A673 (cell line): Measurements from ENCODE around the gene PDE6G. TPM values are rescaled to one million over a fixed set of nuclear protein-coding genes. Genes with fewer than 3 reads are reported as not detected.

ENCODE experiments used
- BruUV-seq: library from RNA; stranded (reverse); fragments of 400-500 nt; replicated peaks from 2 replicates; lab custom pipeline; 2021; lab: Mats Ljungman, UMichigan
- CTCF ChIA-PET: fragments of 300-600 bp; sonication (Branson Sonifier 250); formaldehyde crosslinking; loops from one replicate; lab custom pipeline; 2022; ENCODE audit warnings: antibody characterized with exemption; lab: Charles Lee
- POLR2A ChIA-PET: fragments of 300-600 bp; sonication (Branson Sonifier 250); formaldehyde crosslinking; loops from one replicate; lab custom pipeline; 2022; ENCODE audit warnings: antibody characterized with exemption; ENCODE audit not compliant: low non-redundant PET; lab: Charles Lee
- DNase-seq: peaks from one replicate; pipeline ENCODE4 v3.0.0-alpha.2; 2015; ENCODE audit warnings: low spot score
- H3K27ac ChIP-seq: fragments of 200-600 bp; sonication (generic); 2 replicates; pipeline ENCODE4 v1.5.1; 2016; ENCODE audit warnings: mixed run types, low read depth, mild to moderate bottlenecking, mixed read lengths, antibody characterized with exemption, low read length; ENCODE audit not compliant: poor library complexity, severe bottlenecking
- H3K27me3 ChIP-seq: fragments of 200-600 bp; sonication (generic); replicated peaks from 2 replicates; pipeline ENCODE4 v1.6.1; 2017; ENCODE audit warnings: mixed run types, low read depth, mild to moderate bottlenecking, mixed read lengths, antibody characterized with exemption, low read length; ENCODE audit not compliant: insufficient read depth, poor library complexity
- H3K36me3 ChIP-seq: fragments of 200-600 bp; sonication (generic); 2 replicates; pipeline ENCODE4 v1.6.1; 2016; ENCODE audit warnings: mixed run types, mild to moderate bottlenecking, mixed read lengths, antibody characterized with exemption, low read length; ENCODE audit not compliant: insufficient read depth, poor library complexity, severe bottlenecking
- H3K4me1 ChIP-seq: fragments of 200-600 bp; sonication (generic); 2 replicates; pipeline ENCODE4 v1.6.1; 2017; ENCODE audit warnings: mixed run types, mild to moderate bottlenecking, mixed read lengths, antibody characterized with exemption, low read length; ENCODE audit not compliant: insufficient read depth, poor library complexity, severe bottlenecking
- H3K4me3 ChIP-seq: fragments of 200-600 bp; sonication (generic); 2 replicates; pipeline ENCODE4 v1.5.1; 2016; ENCODE audit warnings: low read depth, mixed run types, mild to moderate bottlenecking, mixed read lengths, low read length; ENCODE audit not compliant: poor library complexity, severe bottlenecking
- H3K9me3 ChIP-seq: fragments of 200-600 bp; sonication (generic); 2 replicates; pipeline ENCODE4 v1.6.1; 2016; ENCODE audit warnings: mixed run types, low read depth, mild to moderate bottlenecking, mixed read lengths, antibody characterized with exemption, low read length; ENCODE audit not compliant: poor library complexity, severe bottlenecking
- CTCF ChIP-seq: fragments of 300-800, 200-600 bp; sonication (generic); conservative IDR thresholded peaks from 2 replicates; pipeline ENCODE4 v1.5.1; 2017; ENCODE audit warnings: low read depth, mild to moderate bottlenecking, antibody characterized with exemption, low read length, moderate library complexity, mixed read lengths
- EZH2 ChIP-seq: fragments of 200-600 bp; sonication (generic); IDR thresholded peaks from 2 replicates; pipeline ENCODE4 v1.6.1; 2017; ENCODE audit warnings: borderline replicate concordance, low read depth, mild to moderate bottlenecking, mixed read lengths, antibody characterized with exemption, low read length; ENCODE audit not compliant: poor library complexity, severe bottlenecking
- intact Hi-C: fragments of 100-400 bp; cut with micrococcal nuclease; formaldehyde crosslinking; loops from one replicate; pipeline ENCODE4 v1.10.0; 2022; ENCODE audit not compliant: unreplicated experiment
- total RNA-seq: library from RNA; stranded (reverse); gene quantifications from 2 replicates; pipeline ENCODE4 v1.2.3, GENCODE V29; 2021

PDE6G gene
- total RNA-seq, 1 experiment from 2014 or later, result 0.43 TPM

- CTCF ChIA-PET, result no interaction called here
- BruUV-seq, result no TSS peak
Observed at GRCh38 chr17:81636505-81637288, 19.6 kb downstream of the PDE6G start, which contains the start of the genes NPLOC4 and TSPAN10. TSS of gene NPLOC4 (minus strand) at chr17:81637112. CDS start at chr17:81636930, 182 bp downstream. TSS of gene TSPAN10 (plus strand) at chr17:81637196. CDS start at chr17:81642413, 5,217 bp downstream.

GRCh38 chr17:81635973-81636504 lies 20.3 kb downstream of the PDE6G start:
- CTCF ChIA-PET, result no interaction called here
- intact Hi-C loops, result no loop called here
- Histone ChIP-seq H3K4me3 (peak overlapping the region; percentile 89), H3K27me3 (no peaks in the 10 kb centered on the region), H3K9me3 (no peaks in the 10 kb centered on the region), H3K36me3 (peaks cover 5% of the 10 kb centered on the region), H3K27ac (peak overlapping the region; percentile 94), H3K4me1 (peaks cover 18% of the 10 kb centered on the region)
- DNase-seq, result no peak
- TF ChIP-seq CTCF (no peak), EZH2 (no peak)
- POLR2A ChIA-PET, result interaction anchor here (0.5 kb wide), 1 partner anchor 123 kb away, joined by 3 read pairs; no protein-coding TSS in a partner anchor
- BruUV-seq, result no TSS peak

More at GRCh38 chr17:81636505-81637288, 19.6 kb downstream of the PDE6G start, which contains the start of the genes NPLOC4 and TSPAN10:
- peaks cover 18% of the 10 kb centered on the region for H3K4me1 ChIP-seq
- H3K4me3 ChIP-seq, result peak within 1 kb of the TSS; percentile 89
- H3K27ac ChIP-seq, result peak within 1 kb of the TSS; percentile 94
- H3K9me3 ChIP-seq, result no peaks in the 10 kb centered on the region
- TF ChIP-seq EZH2 (no peak), CTCF (no peak)
- no peaks in the 10 kb centered on the region for H3K27me3 ChIP-seq
- POLR2A ChIA-PET, result no interaction called here
- peak; percentile 93 for DNase-seq
- intact Hi-C loops, result no loop called here
- H3K36me3 ChIP-seq, result peaks cover 1% of the 10 kb centered on the region

GRCh38 chr17:81635431-81635830 lies 20.9 kb downstream of the PDE6G start:
- TF ChIP-seq CTCF (no peak), EZH2 (no peak)
- Histone ChIP-seq H3K4me3 (peak overlapping the region; percentile 89), H3K9me3 (no peaks in the 10 kb centered on the region), H3K27me3 (no peaks in the 10 kb centered on the region), H3K27ac (peak overlapping the region; percentile 94), H3K4me1 (peaks cover 18% of the 10 kb centered on the region), H3K36me3 (peaks cover 5% of the 10 kb centered on the region)
- DNase-seq, result no peak
- TSS peak; percentile 70 for BruUV-seq
- ChIA-PET CTCF (no interaction called here), POLR2A (no interaction called here)
- intact Hi-C loops, result no loop called here
